Measurements from ENCODE around the gene RAB40C. TPM values are rescaled to one million over a fixed set of nuclear protein-coding genes. Genes with fewer than 3 reads are reported as not detected.
"Not testable (repeated sequence)": the region's sequence is repeated elsewhere in the genome, so short reads cannot be mapped to it uniquely, and the experiment has no call there.

Gene RAB40C
- total and polyA plus RNA-seq, 9 donors = 9.4 to 15.4 (median 13.0) TPM

DNA sequence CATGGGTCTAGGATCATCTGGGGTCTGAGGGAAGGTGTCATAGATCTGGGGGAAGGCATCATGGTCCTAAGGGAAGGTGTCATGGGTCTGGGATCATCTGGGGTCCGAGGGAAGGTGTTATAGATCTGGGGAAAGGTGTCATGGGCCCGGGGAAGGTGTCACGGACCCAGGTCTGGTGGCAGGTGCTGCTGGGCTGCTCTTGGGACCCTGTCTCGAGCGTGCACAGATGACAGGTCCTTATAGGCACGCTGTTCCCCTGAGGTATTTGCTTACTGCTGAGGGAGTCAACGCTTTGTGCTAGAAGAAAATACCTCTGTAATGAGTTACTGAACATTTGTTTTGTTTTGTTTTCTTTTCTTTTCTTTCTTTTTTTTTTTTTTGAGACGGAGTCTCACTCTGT is 1.4 kb downstream of the RAB40C start:
- Histone ChIP-seq H3K4me3 (ENCODE audit: low read length) (no peak overlapping the region), H3K9me3 (replicated peaks; ENCODE audit: control insufficient read depth, low read depth, low read length) (no peaks in the 10 kb centered on the region), H3K27ac (ENCODE audit: low read length) (no peak overlapping the region), H3K27me3 (ENCODE audit: control insufficient read depth, insufficient read depth, low read length) (no peaks in the 10 kb centered on the region), H3K4me1 (ENCODE audit: control insufficient read depth, insufficient read depth, low read length) (peaks cover 50% of the 10 kb centered on the region), H3K36me3 (ENCODE audit: control insufficient read depth, insufficient read depth, low read length) (peaks cover 15% of the 10 kb centered on the region)
- 90% methylated on average over 1 of the region's 8 CpGs for WGBS (ENCODE audit: insufficient coverage)
- no peak for DNase-seq

DNA sequence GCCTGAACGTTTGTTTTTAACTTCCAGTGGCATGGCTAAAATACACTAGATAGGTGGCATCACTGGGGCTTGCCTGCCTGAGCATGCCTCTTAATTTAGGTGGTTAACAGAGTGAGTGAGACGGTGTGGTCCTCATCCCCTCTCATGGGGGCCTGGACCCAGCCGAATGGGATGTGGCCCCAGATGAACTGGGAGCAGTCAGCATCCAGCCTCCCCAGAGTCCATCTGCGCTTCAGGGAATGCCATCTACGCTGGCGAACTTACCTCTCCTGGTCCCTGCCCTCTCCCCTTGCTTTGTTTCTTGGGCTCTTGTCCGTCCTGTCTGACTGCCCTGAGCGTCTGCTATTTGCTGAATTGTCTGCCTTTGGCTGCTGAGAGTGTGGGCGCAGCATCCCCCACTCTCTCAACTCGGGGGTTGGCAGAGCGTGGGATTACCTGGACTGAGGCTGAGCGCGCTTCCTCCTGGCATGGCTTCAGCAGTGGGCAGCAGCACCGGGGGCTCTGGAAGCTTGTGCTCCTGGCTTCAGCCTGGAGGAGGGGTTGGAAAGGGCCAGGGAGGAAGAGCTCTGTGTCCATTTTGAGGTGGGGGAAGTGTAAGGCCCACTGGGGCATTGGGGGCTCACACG is 2.1 kb downstream of the RAB40C start:
- peaks cover 42% of the 10 kb centered on the region for H3K4me1 ChIP-seq (ENCODE audit: control insufficient read depth, insufficient read depth, low read length)
- WGBS (ENCODE audit: insufficient coverage) = 79% methylated on average over 11 of the region's 15 CpGs
- H3K9me3 ChIP-seq (replicated peaks; ENCODE audit: control insufficient read depth, low read depth, low read length) = no peaks in the 10 kb centered on the region
- peaks cover 20% of the 10 kb centered on the region for H3K36me3 ChIP-seq (ENCODE audit: control insufficient read depth, insufficient read depth, low read length)
- H3K4me3 ChIP-seq (ENCODE audit: low read length) = no peak overlapping the region
- no peak overlapping the region for H3K27ac ChIP-seq (ENCODE audit: low read length)
- no peak for DNase-seq
- no peaks in the 10 kb centered on the region for H3K27me3 ChIP-seq (ENCODE audit: control insufficient read depth, insufficient read depth, low read length)

DNA sequence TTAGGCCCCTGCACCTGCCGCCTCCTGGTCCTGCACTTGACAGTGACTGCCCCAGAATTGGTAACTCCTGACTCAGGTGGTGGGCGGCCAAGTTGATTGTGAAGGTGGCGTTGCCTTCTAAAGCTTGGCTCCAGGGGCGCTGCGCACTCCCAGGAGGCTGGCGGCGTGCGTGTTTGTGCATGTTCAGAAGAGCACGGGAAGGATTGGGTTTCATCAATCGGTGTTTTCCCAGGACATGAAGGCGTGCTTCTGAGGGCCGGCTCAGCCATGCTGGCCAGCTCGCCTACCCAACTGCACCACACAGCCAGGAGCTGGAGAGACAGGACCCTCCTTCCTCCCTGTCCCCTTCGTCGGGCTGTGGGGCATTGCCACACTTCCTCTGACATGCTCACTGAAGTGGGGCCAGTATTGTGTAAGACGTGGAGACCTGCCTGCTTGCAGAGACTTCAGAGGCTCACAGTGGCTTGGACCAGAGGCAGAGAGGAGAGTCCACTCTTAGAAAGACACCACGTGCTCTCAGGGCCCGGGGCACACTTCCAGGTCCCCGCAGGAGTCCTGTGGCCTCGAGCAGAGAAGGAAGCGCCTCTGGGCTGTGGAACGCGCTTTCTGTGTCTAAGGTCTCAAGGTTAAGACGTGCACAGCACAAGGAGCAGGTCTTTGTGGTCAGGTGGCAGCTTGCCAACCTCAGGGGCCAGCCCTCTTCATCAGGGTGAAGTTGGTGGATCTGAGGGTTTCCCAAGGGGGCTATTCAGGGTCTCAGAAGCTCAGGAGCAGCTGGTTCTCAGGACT is 2.8 kb downstream of the RAB40C start:
- peaks cover 20% of the 10 kb centered on the region for H3K36me3 ChIP-seq (ENCODE audit: control insufficient read depth, insufficient read depth, low read length)
- no peaks in the 10 kb centered on the region for H3K27me3 ChIP-seq (ENCODE audit: control insufficient read depth, insufficient read depth, low read length)
- no peaks in the 10 kb centered on the region for H3K9me3 ChIP-seq (replicated peaks; ENCODE audit: control insufficient read depth, low read depth, low read length)
- no peak overlapping the region for H3K4me3 ChIP-seq (ENCODE audit: low read length)
- no peak overlapping the region for H3K27ac ChIP-seq (ENCODE audit: low read length)
- 68% methylated on average over 19 of the region's 24 CpGs for WGBS (ENCODE audit: insufficient coverage)
- peaks cover 35% of the 10 kb centered on the region for H3K4me1 ChIP-seq (ENCODE audit: control insufficient read depth, insufficient read depth, low read length)
- no peak for DNase-seq

DNA sequence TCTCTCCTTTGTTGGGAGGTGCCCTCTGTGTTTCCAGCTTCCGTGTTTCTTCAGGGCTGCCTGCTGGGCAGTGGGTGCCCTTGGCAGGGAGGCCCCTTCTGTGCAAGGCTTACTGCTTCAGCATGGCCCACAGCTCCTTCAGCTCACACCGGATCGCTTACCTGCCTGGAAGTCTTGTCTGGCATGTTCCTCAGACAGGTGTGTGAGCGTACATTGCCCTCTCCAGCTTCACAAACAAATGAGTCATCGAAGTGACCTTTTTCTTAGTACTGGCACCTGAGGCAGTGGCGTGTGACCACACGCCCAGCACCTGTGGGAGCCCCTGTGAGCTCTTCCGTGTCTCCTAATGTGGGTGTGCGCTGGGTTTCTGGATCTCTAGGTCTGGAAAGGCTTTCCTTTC is 3.5 kb downstream of the RAB40C start:
- H3K27ac ChIP-seq (ENCODE audit: low read length) = no peak overlapping the region
- H3K36me3 ChIP-seq (ENCODE audit: control insufficient read depth, insufficient read depth, low read length) = peaks cover 20% of the 10 kb centered on the region
- no peak for DNase-seq
- no peak overlapping the region for H3K4me3 ChIP-seq (ENCODE audit: low read length)
- 93% methylated on average over 5 of the region's 9 CpGs for WGBS (ENCODE audit: insufficient coverage)
- peaks cover 28% of the 10 kb centered on the region for H3K4me1 ChIP-seq (ENCODE audit: control insufficient read depth, insufficient read depth, low read length)
- no peaks in the 10 kb centered on the region for H3K27me3 ChIP-seq (ENCODE audit: control insufficient read depth, insufficient read depth, low read length)
- no peaks in the 10 kb centered on the region for H3K9me3 ChIP-seq (replicated peaks; ENCODE audit: control insufficient read depth, low read depth, low read length)

DNA sequence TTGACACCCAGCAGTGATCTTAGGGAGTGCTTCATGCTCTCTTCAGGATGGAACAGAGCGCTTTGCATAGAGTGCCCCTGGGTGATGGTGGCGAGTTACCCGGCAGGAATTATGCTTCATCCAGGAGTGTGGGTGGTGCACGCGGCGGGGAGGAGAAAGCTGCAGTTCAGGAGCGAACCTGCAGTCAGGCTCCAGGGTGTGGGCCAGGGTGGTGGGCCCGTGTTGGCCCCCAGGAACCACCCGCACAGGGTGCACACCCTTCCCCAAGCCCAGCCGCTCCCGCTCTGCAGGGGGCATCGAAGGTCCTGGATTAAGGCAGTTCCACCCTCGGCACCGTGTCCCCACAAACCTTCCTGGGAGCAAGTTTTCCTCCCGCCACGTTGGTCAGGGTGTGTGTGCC is 3.9 kb downstream of the RAB40C start:
- no peak overlapping the region for H3K27ac ChIP-seq (ENCODE audit: low read length)

DNA sequence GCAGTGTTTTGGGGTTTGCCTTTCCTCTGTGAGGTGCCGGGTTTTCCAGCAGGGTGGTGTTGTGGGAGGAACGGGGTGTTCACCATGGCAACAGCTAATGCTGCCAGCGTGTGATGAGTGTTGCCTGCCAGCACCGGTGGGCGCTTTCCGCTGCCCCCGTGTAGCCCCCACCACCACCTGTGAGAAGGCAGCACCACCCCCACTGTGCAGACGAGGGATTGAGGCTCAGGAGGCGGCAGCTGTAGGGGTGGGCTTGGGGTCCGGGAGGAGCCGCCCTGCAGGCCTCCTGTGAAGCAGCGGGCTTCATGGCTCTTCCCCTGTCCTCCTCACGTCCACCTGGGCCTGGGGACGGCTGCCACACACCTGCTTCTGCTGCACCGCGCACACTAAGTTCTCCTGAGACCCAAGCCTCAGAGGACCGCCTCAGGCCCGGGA is 5.2 kb downstream of the RAB40C start:
- no peak for DNase-seq
- peaks cover 28% of the 10 kb centered on the region for H3K36me3 ChIP-seq (ENCODE audit: control insufficient read depth, insufficient read depth, low read length)
- no peak overlapping the region for H3K4me3 ChIP-seq (ENCODE audit: low read length)
- H3K9me3 ChIP-seq (replicated peaks; ENCODE audit: control insufficient read depth, low read depth, low read length) = no peaks in the 10 kb centered on the region
- 76% methylated on average over 5 of the region's 18 CpGs for WGBS (ENCODE audit: insufficient coverage)
- H3K4me1 ChIP-seq (ENCODE audit: control insufficient read depth, insufficient read depth, low read length) = peaks cover 25% of the 10 kb centered on the region
- H3K27me3 ChIP-seq (ENCODE audit: control insufficient read depth, insufficient read depth, low read length) = no peaks in the 10 kb centered on the region
- H3K27ac ChIP-seq (ENCODE audit: low read length) = no peak overlapping the region

More for the DNA sequence above, 3.9 kb downstream of the RAB40C start:
- no peak for DNase-seq
- H3K36me3 ChIP-seq (ENCODE audit: control insufficient read depth, insufficient read depth, low read length) = peaks cover 21% of the 10 kb centered on the region
- 85% methylated on average over 15 of the region's 16 CpGs for WGBS (ENCODE audit: insufficient coverage)
- peaks cover 25% of the 10 kb centered on the region for H3K4me1 ChIP-seq (ENCODE audit: control insufficient read depth, insufficient read depth, low read length)
- no peaks in the 10 kb centered on the region for H3K27me3 ChIP-seq (ENCODE audit: control insufficient read depth, insufficient read depth, low read length)
- no peaks in the 10 kb centered on the region for H3K9me3 ChIP-seq (replicated peaks; ENCODE audit: control insufficient read depth, low read depth, low read length)
- no peak overlapping the region for H3K4me3 ChIP-seq (ENCODE audit: low read length)

DNA sequence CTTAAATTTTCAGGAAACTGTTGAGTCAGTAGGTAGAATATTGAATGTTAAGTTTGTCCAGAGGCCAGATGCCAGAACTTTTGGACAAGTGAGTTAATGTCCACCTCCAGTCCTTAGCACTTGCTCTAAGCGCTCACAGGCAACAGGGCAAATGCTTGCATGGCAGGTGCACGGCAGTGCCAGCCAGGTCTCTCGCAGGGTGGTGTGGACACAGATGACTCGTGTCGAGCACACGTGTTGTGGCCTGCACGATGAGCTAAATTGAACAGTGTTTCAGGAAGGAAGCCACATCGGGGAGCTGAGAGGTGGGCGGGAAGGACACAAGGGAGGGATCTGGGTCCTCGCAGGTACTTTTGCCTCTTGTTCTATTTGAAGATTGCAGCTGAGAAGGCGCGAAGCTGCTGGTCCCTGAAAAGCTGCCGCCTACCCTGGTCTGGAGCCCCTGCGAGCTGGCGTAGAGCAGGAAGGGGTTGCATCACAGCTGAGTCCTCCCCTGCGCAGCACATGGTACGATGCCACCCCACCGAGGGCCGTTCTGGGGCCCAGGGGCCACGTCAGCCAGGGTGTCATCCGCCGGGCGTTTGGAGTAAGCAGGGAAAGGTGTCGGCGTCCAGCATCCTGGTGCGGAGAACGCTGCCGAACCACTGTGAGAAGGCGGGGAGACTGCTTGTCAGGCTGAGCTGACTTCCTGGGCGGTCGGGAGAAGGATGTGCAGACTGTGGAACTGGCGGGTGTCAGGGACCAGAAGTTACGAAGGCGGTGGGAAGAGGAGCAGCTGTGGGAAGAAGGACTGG is 6.3 kb downstream of the RAB40C start:
- Histone ChIP-seq H3K36me3 (ENCODE audit: control insufficient read depth, insufficient read depth, low read length) (peaks cover 28% of the 10 kb centered on the region), H3K9me3 (replicated peaks; ENCODE audit: control insufficient read depth, low read depth, low read length) (no peaks in the 10 kb centered on the region), H3K27ac (ENCODE audit: low read length) (no peak overlapping the region), H3K27me3 (ENCODE audit: control insufficient read depth, insufficient read depth, low read length) (no peaks in the 10 kb centered on the region), H3K4me1 (ENCODE audit: control insufficient read depth, insufficient read depth, low read length) (peaks cover 17% of the 10 kb centered on the region), H3K4me3 (ENCODE audit: low read length) (no peak overlapping the region)
- no peak for DNase-seq
- 86% methylated on average over 34 of the region's 34 CpGs for WGBS (ENCODE audit: insufficient coverage)

DNA sequence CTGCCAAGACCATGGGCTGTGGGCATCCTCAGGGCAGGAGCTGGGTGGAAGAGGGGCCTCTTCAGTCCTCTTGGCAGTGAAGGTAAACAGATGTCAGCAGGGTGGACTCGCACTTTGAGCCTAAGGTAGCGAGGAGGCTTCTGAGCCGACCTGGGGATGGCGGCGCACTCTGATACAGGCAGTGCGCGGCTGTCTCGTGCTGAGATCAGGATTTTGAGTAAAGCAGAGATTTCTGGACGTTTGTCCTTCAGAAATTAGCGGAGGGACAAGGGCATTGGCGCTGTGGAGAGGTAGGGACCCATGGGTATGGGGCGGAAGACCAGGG is 6.8 kb downstream of the RAB40C start:
- H3K27ac ChIP-seq (ENCODE audit: low read length) = no peak overlapping the region
- H3K36me3 ChIP-seq (ENCODE audit: control insufficient read depth, insufficient read depth, low read length) = peaks cover 32% of the 10 kb centered on the region
- 97% methylated on average over 12 of the region's 12 CpGs for WGBS (ENCODE audit: insufficient coverage)

DNA sequence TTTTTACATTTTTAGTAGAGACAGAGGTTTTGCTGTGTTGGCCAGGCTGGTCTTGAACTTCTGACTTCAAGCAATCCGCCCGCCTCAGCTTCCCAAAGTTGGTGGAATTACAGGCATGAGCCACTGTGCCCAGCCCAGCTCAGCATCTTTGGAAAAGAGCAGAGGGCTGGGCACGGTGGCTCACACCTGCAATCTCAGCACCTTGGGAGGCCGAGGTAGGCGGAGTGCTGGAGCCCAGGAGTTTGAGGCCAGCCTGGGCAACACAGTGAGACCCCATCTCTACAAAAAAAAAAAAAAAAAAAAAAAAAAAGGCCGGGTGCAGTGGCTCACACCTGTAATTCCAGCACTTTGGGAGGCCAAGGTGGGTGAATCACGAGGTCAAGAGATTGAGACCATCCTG is 7.8 kb downstream of the RAB40C start:
- not testable (repeated sequence) for H3K27ac ChIP-seq (ENCODE audit: low read length); DNase-seq; H3K9me3 ChIP-seq (replicated peaks; ENCODE audit: control insufficient read depth, low read depth, low read length); H3K4me3 ChIP-seq (ENCODE audit: low read length); H3K27me3 ChIP-seq (ENCODE audit: control insufficient read depth, insufficient read depth, low read length)
- H3K36me3 ChIP-seq (ENCODE audit: control insufficient read depth, insufficient read depth, low read length) = peaks cover 28% of the 10 kb centered on the region
- WGBS (ENCODE audit: insufficient coverage) = 92% methylated on average over 2 of the region's 7 CpGs
- peaks cover 13% of the 10 kb centered on the region for H3K4me1 ChIP-seq (ENCODE audit: control insufficient read depth, insufficient read depth, low read length)

More for the DNA sequence above, 6.8 kb downstream of the RAB40C start:
- Histone ChIP-seq H3K4me1 (ENCODE audit: control insufficient read depth, insufficient read depth, low read length) (peaks cover 15% of the 10 kb centered on the region), H3K9me3 (replicated peaks; ENCODE audit: control insufficient read depth, low read depth, low read length) (no peaks in the 10 kb centered on the region), H3K27me3 (ENCODE audit: control insufficient read depth, insufficient read depth, low read length) (no peaks in the 10 kb centered on the region), H3K4me3 (ENCODE audit: low read length) (no peak overlapping the region)
- no peak for DNase-seq
